NCI-H146 (cell line): ENCODE data around the gene TMEM91.

Experiments used
- DNase-seq: peaks from one replicate; lab custom pipeline; 2025; lab: John Stamatoyannopoulos, UW

TMEM91 gene

DNA sequence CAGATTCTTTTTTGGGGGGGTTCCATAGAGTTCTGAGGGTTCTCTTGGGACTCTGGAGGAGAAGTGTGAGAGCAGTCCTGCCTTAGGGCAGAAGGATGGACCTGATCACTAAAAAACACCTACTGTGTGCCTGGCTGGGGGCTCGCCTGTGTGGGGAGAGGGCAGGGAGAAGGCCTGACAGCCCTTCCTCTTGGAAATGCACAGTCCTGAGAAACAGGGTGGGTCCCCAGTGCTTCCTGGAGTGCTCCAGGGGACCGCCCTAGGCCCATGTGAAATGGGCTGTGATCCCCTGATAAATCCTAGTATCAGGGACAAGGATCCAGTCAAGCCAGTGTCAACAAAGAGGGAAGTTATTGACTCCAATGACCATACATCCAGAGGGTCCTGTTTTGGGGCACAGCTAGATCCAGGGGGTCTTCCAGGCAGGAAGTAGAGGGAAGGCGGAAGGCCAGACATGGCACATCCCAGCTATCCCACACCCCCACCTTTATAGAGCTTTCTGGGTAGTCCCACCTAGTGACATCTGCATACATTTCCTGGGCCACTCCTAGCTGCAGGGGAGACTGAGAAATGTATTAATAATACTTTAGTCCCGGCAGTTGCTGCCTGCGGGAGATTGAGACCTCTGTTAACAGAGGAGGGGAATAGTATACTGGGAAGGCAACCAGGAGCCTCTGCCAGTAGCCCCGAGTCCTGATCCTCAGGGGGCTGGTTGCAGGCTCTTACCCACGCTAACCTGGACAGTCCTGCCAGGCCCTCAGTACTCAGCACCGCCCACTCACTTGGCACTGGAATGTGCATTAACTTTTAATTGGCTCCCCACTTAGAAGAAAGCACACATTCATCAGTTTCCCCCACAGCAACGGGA is 35.0 kb downstream of the TMEM91 start:
- no peak for DNase-seq

DNA sequence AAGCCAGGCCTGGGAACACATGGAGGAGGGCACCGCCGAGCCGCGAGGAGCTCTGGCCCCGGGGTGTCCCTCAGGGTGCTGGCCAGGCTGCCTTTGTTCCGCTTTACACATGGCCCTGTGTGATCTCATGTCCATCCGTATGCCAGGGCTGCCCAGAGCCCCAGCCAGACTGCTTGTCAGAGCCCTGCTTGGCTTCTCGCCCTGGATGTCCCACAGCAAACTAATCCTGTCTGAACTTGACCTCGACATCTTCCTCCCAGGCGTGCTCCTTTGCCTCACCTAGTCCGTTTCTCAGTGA is 35.6 kb downstream of the TMEM91 start:
- DNase-seq, result no peak

DNA sequence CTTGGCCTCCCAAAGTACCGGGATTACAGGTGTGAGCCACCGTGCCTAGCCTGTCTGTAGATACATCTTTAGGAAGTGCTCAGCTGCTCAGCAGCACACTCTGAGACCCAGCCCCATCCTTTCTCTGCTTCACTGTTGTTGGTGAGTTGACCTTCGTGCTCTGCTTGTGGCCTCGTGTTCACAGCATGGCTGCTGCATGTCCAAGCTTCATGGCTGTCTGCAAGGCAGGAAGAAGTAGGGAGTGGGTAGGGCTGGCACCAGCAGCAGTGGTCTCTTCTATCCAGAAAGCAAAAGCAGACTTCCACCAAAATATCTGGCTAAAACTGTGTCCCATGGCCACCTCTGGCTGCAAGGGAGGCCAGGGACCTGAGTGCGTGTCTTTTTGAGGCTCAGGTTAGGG is 36.6 kb downstream of the TMEM91 start:
- DNase-seq, result no peak

DNA sequence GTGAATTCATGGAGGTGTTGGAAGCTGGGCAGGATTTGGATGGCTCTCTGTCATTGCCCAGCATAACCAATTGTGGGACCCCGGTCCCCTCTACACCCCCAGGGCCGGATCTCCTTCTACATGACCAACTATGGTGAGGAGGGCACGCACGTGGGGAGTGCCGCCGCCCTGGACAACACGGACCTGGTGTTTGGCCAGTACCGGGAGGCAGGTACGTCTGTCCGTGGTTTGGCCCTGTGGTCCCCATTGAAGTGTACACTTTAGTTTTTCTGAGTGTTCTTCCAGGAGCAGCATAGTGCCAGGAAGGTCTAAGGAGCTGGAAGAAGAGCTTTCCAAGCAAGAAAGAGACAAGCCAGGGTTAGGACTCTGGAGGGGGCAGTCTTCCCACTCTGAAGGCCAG is 37.6 kb downstream of the TMEM91 start:
- DNase-seq, result no peak

GRCh38 chr19:41414461-41414860 is 38.1 kb downstream of the TMEM91 start:
- DNase-seq, result no peak

GRCh38 chr19:41415154-41415571 is 38.8 kb downstream of the TMEM91 start:
- peak; percentile 54 for DNase-seq

- no peak for DNase-seq
Measured at GRCh38 chr19:41416194-41416674, 39.9 kb downstream of the TMEM91 start.

- DNase-seq, result no peak
Measured at GRCh38 chr19:41420101-41420880, 44.0 kb downstream of the TMEM91 start.

GRCh38 chr19:41421314-41421713 is 45.0 kb downstream of the TMEM91 start:
- peak; percentile 83 for DNase-seq

GRCh38 chr19:41421973-41422372 is 45.6 kb downstream of the TMEM91 start:
- no peak for DNase-seq

DNA sequence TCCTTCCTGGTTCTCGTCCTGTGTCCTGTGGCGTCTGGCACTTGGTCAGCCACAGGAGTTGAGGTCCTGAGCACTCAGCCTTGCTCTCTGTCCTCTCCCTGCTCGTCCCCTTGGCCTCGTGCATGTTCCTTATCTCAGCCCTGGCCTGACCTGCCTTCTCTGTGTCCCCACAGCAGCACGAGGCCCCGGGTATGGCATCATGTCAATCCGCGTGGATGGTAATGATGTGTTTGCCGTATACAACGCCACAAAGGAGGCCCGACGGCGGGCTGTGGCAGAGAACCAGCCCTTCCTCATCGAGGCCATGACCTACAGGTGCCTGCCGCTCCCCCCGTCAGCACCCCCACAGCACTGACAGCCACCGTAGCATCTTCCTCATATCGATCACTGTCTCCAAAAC is 46.1 kb downstream of the TMEM91 start:
- DNase-seq, result no peak

GRCh38 chr19:41422955-41423354 is 46.6 kb downstream of the TMEM91 start:
- DNase-seq, result no peak

DNA sequence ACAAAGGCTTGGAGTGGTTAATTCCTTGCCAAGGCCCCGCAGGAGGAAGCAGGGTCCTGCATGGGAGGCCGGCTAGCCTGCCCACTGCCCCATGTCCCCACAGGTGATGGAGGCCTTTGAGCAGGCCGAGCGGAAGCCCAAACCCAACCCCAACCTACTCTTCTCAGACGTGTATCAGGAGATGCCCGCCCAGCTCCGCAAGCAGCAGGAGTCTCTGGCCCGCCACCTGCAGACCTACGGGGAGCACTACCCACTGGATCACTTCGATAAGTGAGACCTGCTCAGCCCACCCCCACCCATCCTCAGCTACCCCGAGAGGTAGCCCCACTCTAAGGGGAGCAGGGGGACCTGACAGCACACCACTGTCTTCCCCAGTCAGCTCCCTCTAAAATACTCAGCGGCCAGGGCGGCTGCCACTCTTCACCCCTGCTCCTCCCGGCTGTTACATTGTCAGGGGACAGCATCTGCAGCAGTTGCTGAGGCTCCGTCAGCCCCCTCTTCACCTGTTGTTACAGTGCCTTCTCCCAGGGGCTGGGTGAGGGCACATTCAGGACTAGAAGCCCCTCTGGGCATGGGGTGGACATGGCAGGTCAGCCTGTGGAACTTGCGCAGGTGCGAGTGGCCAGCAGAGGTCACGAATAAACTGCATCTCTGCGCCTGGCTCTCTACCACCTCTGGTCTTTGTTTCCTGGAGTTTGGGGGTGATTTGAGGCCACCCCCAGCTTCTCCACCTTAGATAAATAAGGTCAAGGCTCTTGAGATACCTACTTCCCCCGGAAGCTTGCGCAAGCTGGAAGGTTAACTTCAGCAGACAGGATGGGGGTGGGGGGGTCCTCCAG is 48.2 kb downstream of the TMEM91 start:
- DNase-seq, result no peak

DNA sequence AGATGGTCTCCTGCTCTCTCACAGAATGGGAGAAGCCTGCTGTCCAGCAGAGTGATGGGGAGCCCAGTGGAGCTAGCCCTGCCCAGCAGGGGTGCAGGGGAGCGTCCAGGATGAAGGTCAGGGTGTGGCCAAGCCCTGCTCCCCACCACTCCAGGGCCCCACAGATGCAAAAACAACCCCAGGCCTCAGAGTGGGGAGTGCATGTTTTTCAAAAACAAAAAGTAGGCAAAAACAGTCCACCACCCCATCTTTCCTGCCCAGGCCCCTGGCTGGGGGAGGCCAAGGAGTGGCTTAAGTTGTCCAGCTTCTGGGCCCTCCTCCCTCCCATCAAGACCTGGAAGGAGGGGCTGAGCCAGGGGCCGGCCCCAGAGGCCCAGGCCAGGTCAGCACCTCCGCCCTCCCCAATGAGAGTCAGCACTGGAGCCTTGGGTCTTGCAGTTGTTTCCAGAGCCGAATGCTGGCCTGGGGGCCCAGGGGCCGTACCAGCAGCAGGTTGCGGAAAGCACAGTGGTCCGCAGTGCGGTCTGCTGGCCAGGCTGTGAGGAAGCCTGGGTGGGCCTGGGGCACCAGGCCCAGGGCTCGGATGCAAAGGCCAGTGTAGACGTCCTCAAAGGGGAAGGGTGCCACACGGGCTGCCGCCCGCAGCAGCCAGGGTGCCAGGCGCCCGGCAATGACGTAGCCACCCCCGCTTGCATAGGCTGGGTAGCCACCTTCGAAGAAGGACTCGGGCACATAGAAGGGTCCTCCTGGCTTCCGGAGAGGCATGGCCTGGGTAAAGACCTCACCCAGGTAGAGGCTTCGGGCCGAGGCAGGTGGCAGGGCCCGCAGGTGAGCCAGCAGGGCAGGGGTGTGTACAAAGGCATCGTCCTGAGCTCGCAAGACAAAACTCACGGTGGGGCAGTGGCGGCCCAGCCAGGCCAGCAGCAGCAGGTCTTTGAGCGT is 49.1 kb downstream of the TMEM91 start:
- DNase-seq, result no peak

GRCh38 chr19:41426116-41426841 is 49.9 kb downstream of the TMEM91 start:
- DNase-seq, result no peak

DNA sequence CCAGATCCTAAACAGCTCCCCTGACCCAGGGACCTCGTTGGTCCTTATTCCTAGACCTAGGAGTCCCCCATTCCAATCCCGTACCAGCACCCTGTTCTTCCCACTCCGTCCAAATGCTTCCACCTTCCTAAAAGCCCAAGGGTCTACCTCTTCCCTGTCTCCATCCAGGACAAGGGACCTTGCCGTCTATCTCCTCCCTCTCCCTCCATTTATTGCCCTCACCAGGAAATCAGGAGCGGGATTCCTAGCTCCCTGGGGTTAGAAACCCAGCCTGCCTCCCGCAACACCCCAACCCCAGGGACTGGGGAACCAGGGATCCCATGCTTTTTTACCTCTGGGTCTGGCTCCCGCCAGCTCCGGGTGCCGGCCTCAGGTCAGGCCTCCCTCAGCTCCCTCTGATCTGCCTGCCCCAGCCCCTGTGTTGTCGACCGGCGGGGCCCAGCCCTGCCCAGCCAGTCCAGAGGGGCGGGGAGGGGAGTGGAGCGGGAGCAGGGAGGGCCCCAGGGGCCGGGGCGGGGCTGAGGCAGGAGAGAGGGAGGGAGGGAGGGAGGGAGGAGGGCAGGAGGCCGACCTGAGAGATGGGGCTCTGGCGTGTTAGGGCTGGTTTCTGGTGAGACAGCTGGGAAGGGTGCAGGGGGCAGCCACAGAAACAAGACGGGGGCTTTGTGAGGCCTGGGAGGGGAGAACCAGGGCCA is 50.8 kb downstream of the TMEM91 start, which contains the start of gene B3GNT8:
TSS of gene B3GNT8 (minus strand) at position 423 of the 695 bp plus-strand sequence. CDS start 596 bp downstream, outside the sequence.
- DNase-seq, result peak; percentile 13

DNA sequence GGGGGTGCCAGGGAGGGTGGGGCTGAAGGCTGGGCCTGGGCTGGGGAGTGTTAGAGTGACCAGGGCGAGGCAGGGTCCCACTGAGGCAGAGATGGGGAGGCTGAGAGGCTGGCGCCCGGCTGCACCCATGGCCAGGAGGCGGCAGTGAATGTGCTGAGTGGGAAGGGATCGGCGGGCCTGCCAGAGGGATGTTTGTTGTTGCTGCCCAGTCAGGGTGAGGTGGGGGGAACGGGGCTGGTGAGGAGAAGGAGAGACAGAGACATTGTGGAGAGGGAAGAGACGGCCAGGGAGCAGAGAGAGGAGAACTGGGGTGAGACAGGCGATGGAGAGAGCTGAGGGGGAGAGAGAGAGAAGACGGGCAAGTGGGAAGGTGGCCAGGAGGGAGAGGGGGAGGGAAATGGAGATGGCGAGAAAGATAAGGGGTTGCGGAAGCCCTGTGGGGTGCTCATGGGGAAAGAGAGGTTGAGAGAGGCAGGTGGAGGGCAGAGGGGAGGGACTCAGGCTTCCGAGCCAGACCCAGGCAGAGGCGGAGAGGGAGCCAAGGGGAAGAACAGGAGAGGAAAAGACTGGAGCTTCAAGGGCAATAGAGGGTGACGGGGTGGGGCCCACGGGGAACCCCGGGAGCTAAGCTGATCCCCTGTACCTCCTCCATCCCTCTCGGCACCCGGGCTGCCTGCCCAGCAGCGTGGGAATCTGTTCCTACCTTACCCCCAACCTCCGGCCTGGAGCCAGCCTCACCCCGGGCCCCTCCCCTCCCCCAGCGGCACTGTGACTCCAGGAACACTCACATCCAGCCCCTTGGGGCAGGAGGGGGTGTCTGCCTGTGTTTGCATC is 51.5 kb downstream of the TMEM91 start:
- no peak for DNase-seq

DNA sequence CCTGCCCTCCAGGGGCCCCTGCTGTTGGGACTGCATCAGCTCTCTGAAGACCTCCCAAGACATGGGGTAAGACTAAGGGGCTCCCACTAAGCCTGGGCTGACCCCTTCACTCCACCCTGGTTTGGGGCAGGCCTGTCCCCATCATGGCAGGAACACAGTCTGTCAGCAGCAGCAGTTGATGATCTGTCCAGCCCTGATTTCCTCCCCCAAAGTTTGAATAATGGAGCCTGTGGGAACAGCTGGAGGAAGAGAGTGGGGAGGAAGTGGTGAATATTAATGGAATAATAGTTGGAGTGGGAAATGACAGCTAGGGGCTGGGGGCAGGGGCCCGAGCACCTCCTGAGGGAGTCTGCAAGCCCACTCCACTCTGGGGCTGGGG is 52.1 kb downstream of the TMEM91 start:
- DNase-seq, result no peak

GRCh38 chr19:41430922-41431321 is 54.6 kb downstream of the TMEM91 start:
- no peak for DNase-seq
